Stimulated activated CD4-positive, alpha-beta T cell treated with anti-CD3 and anti-CD28 coated beads, Interleukin-1b, Interleukin-23, amount 100 ng/mL, for 24 hours (primary cell): ENCODE results near the gene PSTPIP1.

Experiments
- DNase-seq, 4 experiments: peaks; one replicate each; pipeline ENCODE4 v3.0.0-alpha.2; 2020; ENCODE audit warnings: low read depth in 4 of 4, low spot score in 1 of 4

Gene PSTPIP1

DNA sequence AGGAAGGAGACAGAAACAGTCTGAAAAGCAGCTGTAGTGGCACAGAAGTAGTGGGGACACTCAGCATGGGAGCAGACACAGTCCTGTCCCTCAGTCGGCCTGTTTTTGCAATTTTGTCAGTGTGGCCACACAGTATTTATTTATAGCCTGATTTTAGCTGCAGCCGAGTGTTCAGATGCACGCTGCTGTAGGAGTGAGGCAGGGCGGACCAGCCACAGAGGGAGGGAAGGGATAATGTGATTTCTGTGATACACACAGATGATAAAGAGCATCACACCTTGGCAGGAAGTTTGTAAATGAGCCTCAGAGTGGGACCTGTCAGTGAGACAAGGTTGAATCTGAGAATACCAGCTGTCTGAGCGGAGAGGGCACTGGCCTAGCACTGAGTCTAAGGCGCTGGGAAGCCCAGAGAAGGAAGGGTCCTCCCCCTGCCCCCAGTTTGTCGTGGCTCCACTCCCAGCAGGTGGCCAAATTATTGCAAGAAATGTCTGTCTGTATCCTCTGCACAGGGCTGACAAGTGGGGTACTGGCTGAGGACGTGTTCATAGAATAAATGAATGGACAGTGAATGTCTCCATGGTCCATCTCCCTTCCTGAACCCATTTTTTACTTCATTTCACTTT, 3.8 kb downstream of the PSTPIP1 start:
- no peak for DNase-seq

DNA sequence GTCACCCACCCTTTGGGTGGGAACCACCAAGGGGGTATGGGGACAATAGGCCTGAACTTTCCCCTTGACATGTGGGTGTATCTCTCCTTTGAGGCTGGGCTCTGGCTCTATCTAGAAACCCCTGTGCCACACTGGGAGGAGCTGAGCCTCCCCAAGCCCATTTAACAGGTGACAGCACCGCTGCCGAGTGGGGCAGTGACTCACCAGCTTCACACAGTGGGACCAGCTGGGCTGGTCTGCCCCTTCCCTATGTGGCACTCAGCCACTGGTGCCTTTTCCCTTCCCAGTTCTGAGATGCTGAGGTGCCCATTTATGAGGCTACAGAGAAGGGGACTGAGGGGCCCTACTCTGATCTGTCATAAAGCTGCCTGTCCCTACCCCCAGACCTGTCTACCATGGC, 5.1 kb downstream of the PSTPIP1 start:
- no peak for DNase-seq

DNA sequence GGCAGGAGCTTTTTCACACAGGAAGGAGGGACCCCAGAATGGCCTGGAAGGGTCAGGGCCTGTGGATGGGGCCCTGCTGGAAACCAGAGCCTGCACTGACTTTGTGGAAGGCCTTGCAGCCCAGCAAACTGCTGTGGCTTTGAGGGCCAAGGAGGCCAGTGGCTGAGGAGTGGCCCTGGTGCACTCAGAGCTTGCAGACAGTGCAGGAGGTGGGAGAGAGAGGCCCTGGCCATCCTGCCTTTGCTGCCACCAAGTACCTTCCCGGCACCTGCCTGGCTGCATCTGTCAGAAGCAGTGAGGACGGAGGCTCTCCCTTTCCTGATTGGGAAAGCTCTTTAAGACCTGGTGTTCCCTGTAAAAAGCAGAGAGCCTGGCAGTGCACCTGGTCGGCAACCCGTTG, 6.4 kb downstream of the PSTPIP1 start:
- no peak for DNase-seq

DNA sequence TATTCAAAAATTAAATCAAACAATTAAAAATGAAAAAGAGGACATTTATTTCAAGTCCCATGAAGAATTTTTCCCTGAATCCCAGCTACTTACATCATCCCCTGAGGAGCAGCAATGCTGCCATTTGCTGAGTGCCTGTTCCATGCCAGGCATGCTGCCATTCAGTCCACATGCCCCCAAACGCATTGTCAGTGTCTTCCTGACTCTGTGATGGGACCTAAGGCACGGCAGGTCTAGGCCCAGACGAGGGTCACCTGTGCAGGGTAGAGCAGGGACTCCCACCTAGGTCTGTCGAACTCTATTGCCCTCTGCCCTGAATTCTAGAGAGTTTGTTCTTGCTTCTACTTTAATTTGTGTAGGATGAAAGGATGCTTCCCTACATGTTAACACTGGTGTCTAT, 7.0 kb downstream of the PSTPIP1 start:
- no peak for DNase-seq

DNA sequence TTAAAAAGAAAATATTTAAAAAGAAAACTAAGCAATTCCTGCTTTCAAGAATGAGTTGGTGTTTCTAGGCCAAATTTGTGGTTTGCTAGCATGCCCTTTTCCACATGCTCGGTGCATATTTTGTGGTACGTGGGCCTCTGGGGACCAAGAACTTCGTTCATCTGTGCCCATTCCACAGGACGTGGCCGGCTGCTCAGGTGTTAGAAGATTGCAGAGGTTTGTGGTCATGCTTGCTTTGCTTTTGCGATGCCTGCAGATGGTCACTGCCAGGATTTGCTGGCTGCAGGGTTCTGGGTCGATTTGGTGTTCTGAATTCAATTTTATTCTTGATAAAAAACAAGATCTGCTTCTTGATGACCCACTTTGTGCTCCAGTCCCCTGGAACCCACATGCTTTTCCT, 7.5 kb downstream of the PSTPIP1 start:
- no peak for DNase-seq

DNA sequence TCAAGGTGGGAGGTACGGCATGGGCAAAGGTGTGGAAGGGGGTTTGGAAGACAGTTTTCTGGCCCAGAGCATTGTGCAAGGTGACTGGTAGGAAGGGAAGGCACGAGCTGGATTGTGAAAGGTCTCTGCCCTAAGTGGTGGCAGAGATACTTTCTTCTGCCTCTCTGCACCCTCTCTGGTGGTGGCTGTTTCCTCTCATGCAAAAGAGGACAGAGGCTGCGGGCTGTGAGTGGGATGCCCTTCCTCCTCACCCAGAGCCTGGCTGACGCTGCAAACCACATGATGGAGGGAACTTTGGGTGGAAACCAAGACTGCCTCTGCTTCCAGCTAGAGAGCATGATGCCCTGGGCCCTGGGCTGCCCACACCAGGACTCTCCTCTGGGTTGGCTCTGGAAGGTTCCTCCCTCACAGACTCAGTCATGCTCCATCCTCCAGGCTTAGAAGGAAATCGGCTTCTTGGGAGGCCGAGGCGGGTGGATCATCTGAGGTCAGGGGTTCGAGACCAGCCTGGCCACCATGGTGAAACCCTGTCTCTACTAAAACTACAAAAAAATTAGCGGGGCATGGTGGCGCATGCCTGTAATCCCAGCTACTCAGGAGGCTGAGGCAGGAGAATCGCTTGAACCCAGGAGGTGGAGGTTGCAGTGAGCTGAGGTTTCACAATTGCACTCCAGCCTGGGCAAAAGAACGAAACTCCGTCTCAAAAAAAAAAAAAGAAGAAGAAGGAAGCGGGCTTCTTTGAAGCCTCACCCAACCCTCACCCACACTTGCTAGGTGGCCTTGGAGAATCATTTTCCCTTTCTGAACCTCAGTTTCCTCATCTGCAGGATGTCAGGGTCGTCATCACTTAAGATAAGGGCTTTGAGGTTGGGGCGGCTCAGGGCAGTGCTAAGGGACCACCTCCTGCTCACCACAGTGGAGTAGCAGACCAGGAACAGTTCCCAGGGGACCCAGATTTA, 8.3 kb downstream of the PSTPIP1 start:
- DNase-seq = peak in 2 of 4 experiments; percentile 44 to 71

DNA sequence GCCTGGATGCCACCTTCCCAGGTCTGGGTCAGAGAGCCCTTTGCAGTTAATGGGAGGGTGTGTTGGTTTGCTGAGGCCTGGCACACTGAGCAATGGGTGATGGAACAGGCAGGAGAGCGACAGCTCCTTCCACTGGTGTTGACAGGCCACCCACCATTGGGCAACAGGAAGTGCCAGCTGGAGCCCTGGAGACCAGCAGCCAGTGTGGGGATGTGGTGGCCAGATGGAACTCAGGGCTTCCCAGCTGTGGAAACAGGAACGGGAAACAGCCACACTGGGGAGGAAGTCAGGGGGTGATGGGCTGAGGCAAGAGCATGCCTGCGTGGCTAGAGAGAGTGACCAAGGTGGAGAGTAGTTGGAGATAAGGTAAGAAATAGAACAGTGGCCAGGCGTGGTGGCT, 9.3 kb downstream of the PSTPIP1 start:
- DNase-seq = no peak

DNA sequence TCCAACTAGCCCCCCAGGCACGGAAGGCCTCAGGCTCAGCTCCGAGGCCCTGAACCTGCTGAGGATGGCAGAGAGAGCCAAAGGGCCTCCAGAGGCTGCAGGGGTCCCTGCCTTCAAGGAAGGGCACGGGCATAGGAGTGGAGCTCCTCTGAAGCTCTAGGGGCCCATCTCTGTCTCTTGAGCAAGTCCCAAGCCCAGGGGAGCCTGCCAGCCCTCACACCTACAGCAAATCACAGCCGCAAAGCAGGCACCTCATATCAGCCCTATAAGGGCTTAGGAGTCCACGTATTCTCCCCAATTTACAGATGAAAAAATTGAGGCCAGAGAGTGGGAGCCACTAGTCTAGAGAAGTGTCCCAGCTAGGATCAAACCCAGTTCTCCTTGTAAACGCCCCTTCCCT, 14.2 kb downstream of the PSTPIP1 start:
- DNase-seq = no peak

DNA sequence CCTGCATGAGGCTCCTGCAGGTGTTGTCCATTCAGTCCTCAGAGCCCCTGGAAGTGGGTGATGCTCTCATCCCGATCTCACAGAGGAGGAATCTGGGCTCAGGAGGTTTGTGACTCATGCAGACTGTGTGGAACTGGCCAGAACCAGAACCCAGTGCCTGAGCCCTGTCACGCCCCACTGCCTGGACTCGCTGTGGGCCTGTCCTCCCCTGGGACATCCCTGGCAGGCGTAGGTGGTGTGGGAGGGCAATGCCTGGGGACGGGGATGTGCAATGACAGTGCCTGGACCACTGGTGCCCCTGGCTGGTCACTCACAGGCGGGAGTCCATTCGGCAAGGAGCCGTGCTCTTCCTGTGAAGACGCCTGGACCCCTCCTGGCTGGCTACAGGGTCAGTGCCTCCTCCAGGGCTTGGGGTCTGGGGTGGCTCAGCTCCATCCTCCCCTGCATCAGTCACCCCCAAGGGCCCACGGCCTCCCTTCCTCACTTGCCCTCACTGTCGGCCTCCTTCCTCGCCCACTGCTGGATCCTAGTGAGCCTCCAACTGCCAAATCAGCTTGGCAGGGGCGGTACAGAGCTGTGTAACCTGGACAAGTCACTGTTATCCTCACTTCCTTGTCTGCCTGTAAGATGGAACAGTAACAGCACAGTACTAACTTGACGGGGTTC, 14.9 kb downstream of the PSTPIP1 start:
- no peak for DNase-seq

DNA sequence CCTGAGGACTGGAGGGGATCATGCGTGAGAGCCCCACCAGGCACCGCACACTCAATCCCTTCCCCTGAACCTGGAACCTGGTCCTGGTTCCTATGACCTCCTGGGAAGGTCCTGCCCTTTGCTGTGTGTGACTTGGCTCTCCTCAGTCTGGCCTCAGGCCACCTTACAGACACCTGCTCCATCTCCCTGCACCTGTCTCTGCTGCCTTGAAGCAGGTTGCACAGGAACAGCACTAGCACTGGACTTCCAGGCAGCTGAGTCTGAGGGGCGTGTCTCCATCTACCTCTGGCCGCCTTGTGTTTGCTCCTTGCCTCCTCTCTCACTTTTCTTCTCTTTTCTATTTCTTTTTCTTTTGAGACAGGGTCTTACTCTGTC, 15.4 kb downstream of the PSTPIP1 start:
- DNase-seq = no peak

DNA sequence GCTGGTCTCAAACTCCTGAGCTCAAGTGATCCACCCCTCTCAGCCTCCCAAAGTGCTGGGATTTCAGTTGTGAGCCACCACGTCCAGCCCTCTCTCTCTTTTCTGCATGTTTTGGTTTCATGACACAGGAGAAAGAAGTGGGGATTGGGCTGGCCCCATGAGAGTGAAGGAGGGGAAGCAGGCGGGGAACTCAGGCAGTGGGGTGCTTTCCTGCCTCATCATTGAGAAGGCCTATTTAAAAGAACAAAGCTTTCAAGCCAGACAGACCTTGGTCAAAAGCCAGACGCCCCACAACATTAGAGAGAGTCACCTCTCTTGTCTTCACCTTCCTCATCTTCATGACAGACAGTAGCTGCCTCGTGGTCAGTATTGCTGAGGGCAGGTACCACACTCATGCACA, 15.9 kb downstream of the PSTPIP1 start:
- DNase-seq = no peak

DNA sequence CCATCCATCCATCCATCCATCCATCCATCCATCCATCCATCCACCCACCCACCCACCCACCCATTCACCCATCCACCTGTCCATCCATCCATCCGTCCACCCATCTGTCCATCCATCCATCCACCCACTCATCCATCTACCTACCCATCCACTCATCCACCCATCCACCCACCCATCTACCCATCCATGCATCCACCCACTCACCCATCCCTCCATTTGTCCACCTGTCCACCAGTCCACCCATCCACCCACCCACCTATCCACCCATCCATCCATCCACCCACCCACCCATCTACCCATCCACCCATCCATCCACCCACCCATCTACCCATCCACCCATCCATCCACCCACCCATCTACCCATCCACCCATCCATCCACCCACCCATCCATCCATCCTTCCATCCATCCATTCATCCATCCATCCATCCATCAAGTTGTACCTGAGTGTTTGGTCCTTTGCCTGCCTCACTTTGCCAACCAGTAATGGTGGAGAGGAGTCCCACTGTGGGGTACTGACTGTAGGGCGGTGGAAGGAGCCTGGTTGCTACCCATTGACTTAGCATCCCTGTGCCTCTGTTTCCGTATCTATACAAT, 17.3 kb downstream of the PSTPIP1 start:
- no peak for DNase-seq

DNA sequence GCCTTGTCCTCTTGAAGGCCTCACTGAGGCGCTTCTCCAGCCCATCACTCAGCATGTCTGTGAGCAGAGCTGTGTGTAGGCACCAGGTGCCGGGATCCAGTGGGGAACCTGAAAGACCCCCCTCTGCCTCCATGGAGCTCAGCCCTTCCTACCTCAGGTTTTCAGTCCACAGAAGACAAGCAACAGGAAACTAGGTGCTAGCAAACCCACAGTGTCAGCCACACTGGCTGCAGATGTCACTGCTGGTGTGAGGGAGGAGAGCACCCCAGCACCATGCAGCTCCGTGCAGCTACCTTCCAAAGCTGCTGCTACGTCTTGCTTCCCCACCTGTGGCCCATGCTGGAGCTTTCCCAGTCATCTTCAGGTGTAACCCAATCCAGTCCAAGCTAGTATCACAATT, 17.9 kb downstream of the PSTPIP1 start:
- DNase-seq = no peak

DNA sequence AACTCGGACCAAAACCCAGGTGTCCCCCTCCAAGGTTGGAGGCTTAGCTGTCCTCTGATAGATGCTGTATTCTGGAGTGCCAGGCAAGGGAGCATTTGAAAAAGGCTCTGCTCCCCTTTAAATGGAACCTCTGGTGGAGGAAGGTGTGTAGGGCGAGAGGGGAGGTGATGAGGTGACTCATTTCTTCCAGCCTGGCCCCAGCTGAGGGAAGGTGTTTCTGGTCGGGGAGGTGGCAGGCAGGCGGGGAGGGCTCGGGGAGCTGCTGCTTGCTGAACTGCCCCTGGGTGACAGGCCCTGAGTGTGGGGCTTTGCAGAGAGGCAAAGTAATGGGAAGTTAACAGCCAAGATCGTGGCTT, 18.8 kb downstream of the PSTPIP1 start:
- DNase-seq = peak; percentile 57 to 83 (median 72)

DNA sequence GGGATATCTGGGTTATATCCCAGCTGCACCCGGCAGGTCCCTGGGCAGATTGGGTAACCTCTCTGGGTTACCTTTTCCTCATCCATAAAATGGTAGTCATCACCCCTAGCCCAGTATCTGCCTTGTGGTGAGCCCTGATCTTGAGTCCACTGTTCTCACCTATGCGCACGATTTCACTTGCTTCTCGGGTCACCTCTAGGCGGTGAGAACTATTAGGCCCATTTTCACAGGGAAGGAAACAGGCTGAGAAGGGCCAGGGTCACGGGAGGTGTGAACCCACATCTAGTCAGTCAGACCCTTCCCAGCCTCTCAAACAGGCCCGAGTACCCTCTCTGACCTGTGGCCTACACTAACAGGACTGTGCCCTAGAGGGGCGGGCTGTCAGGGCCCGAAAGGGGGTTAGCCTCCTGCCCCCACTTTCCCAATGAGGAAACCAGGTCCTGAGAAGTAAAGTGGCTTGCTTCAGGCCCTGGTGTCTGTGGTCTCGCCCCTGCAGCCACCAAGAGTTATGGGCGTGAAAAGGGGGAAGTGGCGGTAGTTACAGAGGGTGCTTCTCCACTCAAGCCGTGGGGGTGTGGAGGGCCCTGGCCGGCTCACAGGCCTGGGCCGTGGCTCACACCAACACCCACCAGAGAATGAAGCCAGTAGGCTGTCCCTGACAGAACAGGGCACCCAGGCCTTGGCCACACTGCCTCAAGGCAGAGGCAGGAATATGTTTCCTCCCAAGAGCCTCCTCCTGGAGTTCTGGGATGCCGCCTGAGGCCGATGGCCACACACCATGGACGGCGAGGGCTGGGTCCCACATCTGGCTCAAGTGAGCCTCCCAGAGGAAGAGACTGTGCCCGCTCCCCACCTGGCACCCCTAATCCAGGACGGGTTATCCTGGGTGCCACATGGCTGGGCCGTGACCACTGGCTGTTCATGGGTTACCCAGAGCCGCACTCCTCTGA, 19.5 kb downstream of the PSTPIP1 start:
- DNase-seq = no peak

DNA sequence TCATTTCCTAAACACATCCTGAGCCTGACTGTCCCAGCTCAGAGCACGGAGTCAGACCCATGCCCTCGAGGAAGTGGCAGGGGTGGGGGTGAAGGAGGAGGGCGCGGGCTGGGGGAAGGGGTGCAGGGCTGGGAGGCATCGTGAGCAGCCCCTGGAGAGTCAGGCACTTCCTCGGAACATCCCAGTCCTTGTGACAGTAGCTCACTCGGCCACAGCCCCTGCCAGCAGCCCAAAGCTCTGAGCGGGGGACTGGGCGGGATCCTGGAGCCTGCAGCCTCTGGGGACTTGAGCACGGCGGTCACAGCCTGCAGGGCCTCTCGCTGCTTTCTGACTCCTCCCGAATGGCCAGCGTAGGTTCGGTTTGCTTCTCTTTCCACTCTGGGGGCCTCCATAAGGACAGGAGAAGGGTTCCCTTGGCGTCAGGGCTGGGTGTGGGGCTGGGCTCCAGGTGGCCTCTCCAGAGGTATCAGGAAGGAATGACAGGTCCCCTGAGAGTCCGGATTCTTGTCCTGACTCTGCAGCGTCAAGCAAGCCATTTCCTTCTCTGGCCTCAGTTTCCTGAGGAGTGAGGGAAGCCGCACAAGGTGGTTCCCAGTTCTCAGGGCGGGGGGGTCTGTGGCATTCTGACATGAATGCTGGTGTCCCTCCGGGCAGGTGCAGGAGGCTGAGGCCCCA, 20.9 kb downstream of the PSTPIP1 start:
- no peak for DNase-seq

DNA sequence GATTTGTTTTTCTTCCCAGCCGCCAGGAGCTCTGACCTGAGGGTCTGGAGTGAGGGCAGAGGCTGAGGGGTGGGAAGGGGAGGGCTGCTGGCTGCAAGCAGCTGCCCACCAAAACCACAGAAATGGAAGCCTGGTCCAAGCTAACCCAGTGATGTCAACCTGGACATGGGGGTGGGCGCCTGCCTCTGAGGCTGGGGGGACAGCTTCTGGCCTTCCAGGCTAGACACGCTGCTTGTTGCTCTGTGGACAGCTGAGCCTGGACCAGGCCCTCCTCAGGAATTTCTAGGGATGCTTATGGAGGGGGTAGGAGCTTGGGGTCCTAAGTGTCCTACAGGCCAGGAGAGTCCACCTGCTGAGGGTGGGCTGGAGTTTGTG, 21.4 kb downstream of the PSTPIP1 start:
- DNase-seq = no peak

DNA sequence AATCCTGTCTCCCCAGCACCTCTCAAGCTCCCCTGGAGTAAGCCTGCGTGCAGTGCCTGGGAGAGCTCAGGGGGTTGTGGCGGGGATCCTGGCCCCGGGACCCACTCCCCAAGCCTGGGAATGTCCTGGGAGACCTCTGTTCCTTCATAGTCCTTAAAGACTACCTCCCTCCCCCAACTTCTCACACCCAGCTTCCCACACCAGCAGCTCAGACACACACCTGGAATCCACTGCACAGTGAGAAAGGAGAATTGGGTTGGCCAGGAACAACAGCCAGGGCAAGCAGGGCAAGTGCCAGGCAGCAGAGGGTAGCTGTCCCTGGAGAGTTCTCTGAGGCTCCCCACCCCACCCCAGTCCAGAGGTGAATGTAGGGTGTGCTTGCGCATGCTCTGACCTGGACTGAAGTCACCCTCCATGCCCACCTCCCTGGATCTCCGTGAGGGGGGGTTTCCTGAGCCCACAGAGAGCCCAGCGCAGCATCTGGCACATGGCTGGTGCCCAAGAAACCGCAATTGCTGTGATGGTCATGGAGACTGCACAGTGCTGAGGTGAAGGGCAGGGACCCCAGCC, 22.2 kb downstream of the PSTPIP1 start:
- no peak for DNase-seq

DNA sequence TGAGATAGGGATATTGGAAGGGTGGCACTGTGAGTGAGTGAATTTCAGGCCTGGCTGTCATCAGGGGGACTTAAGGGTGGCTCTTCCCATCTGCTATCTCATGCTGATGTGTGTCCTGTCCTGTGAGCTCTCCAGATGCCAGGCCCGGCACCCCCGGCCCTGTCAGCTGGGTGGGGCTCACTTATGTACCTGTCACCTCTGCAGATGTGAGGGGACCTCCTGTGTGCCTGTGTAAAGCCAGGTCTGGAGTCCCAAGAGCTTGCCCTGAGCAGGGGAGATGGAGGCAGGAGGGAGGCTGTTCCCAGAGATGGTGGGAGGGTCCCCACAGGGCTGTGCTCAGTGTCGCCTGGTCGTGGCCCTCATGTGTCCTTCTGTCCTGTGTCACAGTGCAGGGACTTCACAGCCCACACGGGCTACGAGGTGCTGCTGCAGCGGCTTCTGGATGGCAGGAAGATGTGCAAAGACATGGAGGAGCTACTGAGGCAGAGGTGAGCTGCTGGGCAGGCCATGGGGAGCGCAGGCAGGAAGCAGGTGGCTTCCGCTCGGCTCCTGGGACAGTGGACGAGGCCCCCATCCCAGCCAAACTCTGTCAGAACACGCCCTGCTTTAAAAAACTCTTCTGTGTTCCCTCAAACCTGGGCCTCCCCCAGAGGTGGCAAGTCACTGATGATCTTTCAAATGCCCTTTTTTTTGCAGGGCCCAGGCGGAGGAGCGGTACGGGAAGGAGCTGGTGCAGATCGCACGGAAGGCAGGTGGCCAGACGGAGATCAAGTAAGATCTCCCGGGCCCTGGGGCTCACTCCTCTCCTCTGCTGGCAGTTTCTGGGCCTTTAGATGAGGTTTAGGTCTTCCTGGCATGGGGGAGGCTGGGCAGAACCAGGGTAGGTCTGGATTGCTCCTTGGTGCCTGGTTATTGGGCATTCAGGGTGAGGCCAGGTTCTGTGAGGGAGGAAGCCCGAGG, 23.1 kb downstream of the PSTPIP1 start:
- no peak for DNase-seq
